GM12878 (cell line): Measurements from ENCODE around the gene PFKFB3. TPM values are rescaled to one million over a fixed set of nuclear protein-coding genes. Genes with fewer than 3 reads are reported as not detected.
A peak's percentile ranks its signal among the peaks of the same experiment; 100 is the strongest.

Experiments
- ASH2L ChIP-seq: fragments of 300-600, 200-600 bp; sonication (generic); IDR thresholded peaks from 2 replicates; pipeline ENCODE4 v1.6.1; 2017; ENCODE audit warnings: low read depth, mild to moderate bottlenecking, borderline replicate concordance
- BMI1 ChIP-seq: fragments of 450-650 bp; IDR thresholded peaks from 2 replicates; pipeline ENCODE4 v1.6.1; 2016; ENCODE audit warnings: mild to moderate bottlenecking, moderate library complexity, borderline replicate concordance
- CHD2 ChIP-seq: IDR thresholded peaks from 2 replicates; pipeline ENCODE4 v1.6.1; 2011; ENCODE audit warnings: low read depth, low read length, improper control_type of control experiment, borderline replicate concordance
- CREM ChIP-seq: IDR thresholded peaks from 2 replicates; pipeline ENCODE4 v1.6.1; 2014; ENCODE audit warnings: antibody characterized with exemption, low read depth
- DPF2 ChIP-seq: fragments of 450-650 bp; IDR thresholded peaks from 2 replicates; pipeline ENCODE4 v1.6.1; 2017; ENCODE audit warnings: mild to moderate bottlenecking
- EP300 ChIP-seq, 2 experiments: fragments of 150-350 bp in 1 of 2; IDR thresholded peaks; 2 replicates each; pipeline ENCODE4 v1.6.1; 2011 to 2012; ENCODE audit warnings: low read depth in 2 of 2, low read length in 2 of 2, borderline replicate concordance in 1 of 2, improper control_type of control experiment in 1 of 2, inconsistent platforms in 1 of 2; ENCODE audit not compliant: control insufficient read depth in 1 of 2
- ETV6 ChIP-seq, 2 experiments: fragments of 450-650 bp in 1 of 2; IDR thresholded peaks in 1 of 2; conservative IDR thresholded peaks in 1 of 2; 2 replicates each; pipeline ENCODE4 v1.6.1; 2014; ENCODE audit warnings: antibody characterized with exemption in 1 of 2, borderline replicate concordance in 1 of 2, low read depth in 1 of 2, mild to moderate bottlenecking in 1 of 2, moderate library complexity in 1 of 2
- EZH2 ChIP-seq: IDR thresholded peaks from 2 replicates; pipeline ENCODE4 v1.6.1; 2012; ENCODE audit warnings: low read depth, mild to moderate bottlenecking, control low read depth, inconsistent platforms, low read length, borderline replicate concordance; ENCODE audit not compliant: control insufficient read depth
- HDAC6 ChIP-seq: fragments of 200-600 bp; sonication (generic); IDR thresholded peaks from one replicate; pipeline ENCODE4 v1.8.0; 2017; ENCODE audit warnings: antibody characterized with exemption; ENCODE audit not compliant: unreplicated experiment
- HDGF ChIP-seq: fragments of 450-650 bp; IDR thresholded peaks from 2 replicates; pipeline ENCODE4 v1.6.1; 2016; ENCODE audit warnings: antibody characterized with exemption
- IKZF1 ChIP-seq: fragments of 450-650 bp; conservative IDR thresholded peaks from 2 replicates; pipeline ENCODE4 v1.6.1; 2017; ENCODE audit warnings: antibody characterized with exemption, mild to moderate bottlenecking
- JUND ChIP-seq: IDR thresholded peaks from 2 replicates; pipeline ENCODE4 v1.6.1; 2012; ENCODE audit warnings: low read depth, mild to moderate bottlenecking, low read length, improper control_type of control experiment, moderate library complexity
- MAX ChIP-seq: IDR thresholded peaks from 2 replicates; pipeline ENCODE4 v1.6.1; 2012; ENCODE audit warnings: low read depth, low read length, improper control_type of control experiment
- MEF2A ChIP-seq: IDR thresholded peaks from 2 replicates; pipeline ENCODE4 v1.6.1; 2011; ENCODE audit warnings: low read depth, mild to moderate bottlenecking, low read length, moderate library complexity; ENCODE audit not compliant: insufficient read depth
- MYB ChIP-seq: fragments of 150-350 bp; IDR thresholded peaks from 2 replicates; pipeline ENCODE4 v1.6.1; 2014; ENCODE audit warnings: mild to moderate bottlenecking, low read depth, low read length, borderline replicate concordance
- PAX5 ChIP-seq: IDR thresholded peaks from 2 replicates; pipeline ENCODE4 v1.6.1; 2011; ENCODE audit warnings: low read depth, low read length, borderline replicate concordance
- PAX8 ChIP-seq: fragments of 450-650 bp; IDR thresholded peaks from 2 replicates; pipeline ENCODE4 v1.6.1; 2017; ENCODE audit warnings: mild to moderate bottlenecking, moderate library complexity
- POLR2AphosphoS2 ChIP-seq: IDR thresholded peaks from 2 replicates; pipeline ENCODE4 v1.6.1; 2011; ENCODE audit warnings: low read depth, mild to moderate bottlenecking, low read length, improper control_type of control experiment, moderate library complexity
- RBBP5 ChIP-seq: fragments of 200-600 bp; sonication (generic); conservative IDR thresholded peaks from 2 replicates; pipeline ENCODE4 v1.6.1; 2016
- SMAD5 ChIP-seq: IDR thresholded peaks from 2 replicates; pipeline ENCODE4 v1.6.1; 2016; ENCODE audit warnings: antibody characterized with exemption, low read depth
- SMC3 ChIP-seq: IDR thresholded peaks from 2 replicates; pipeline ENCODE4 v1.6.1; 2011; ENCODE audit warnings: low read length, improper control_type of control experiment, borderline replicate concordance
- SP1 ChIP-seq: IDR thresholded peaks from one replicate; pipeline ENCODE4 v1.6.1; 2011; ENCODE audit warnings: low read depth, low read length
- SREBF2 ChIP-seq: IDR thresholded peaks from 2 replicates; pipeline ENCODE4 v1.6.1; 2012; ENCODE audit warnings: mild to moderate bottlenecking, low read length
- STAT3 ChIP-seq: IDR thresholded peaks from 2 replicates; pipeline ENCODE4 v1.6.1; 2011; ENCODE audit warnings: low read depth, low read length, improper control_type of control experiment
- TBL1XR1 ChIP-seq: IDR thresholded peaks from 2 replicates; pipeline ENCODE4 v1.6.1; 2012; ENCODE audit warnings: low read depth, low read length, improper control_type of control experiment
- TCF3 ChIP-seq: IDR thresholded peaks from 2 replicates; pipeline ENCODE4 v1.6.1; 2012; ENCODE audit warnings: low read depth, mild to moderate bottlenecking, low read length, borderline replicate concordance; ENCODE audit not compliant: insufficient read depth
- TCF7 ChIP-seq: IDR thresholded peaks from 2 replicates; pipeline ENCODE4 v1.6.1; 2014; ENCODE audit warnings: antibody characterized with exemption, borderline replicate concordance
- ZNF622 ChIP-seq: fragments of 450-650 bp; IDR thresholded peaks from 2 replicates; pipeline ENCODE4 v1.6.1; 2017; ENCODE audit warnings: mild to moderate bottlenecking, inconsistent platforms
- ZSCAN29 ChIP-seq: fragments of 450-650 bp; IDR thresholded peaks from 2 replicates; pipeline ENCODE4 v1.6.1; 2017; ENCODE audit warnings: mild to moderate bottlenecking, moderate library complexity
- polyA plus RNA-seq, 11 experiments: library from polyadenylated mRNA; depleted of rRNA in 4 of 11; unstranded in 6 of 11; stranded (reverse) in 5 of 11; fragments of >200 nt; fragmentation: Nextera tagmentation in 4 of 11; fragmentation: Illumina TruSeq in 1 of 11; extraction: Ambion mirVana in 4 of 11; extraction: Trizol in 1 of 11; gene quantifications; 1 replicate in 1 of 11; 2 replicates in 10 of 11; pipeline versions ENCODE4 v1.2.1 to v1.2.3, GENCODE V29; 2011 to 2016; ENCODE audit warnings: inconsistent platforms in 2 of 11, missing spikeins in 2 of 11, low read depth in 1 of 11
- total RNA-seq, 4 experiments: library from RNA; depleted of rRNA in 3 of 4; stranded (reverse); fragments of >200 nt in 3 of 4; fragmentation: Illumina TruSeq in 1 of 4; extraction: Trizol in 1 of 4; gene quantifications; 2 replicates each; pipeline versions ENCODE4 v1.2.1 to v1.2.3, GENCODE V29; 2013 to 2021
- TF ChIP-seq, protein P1 (sequence below): fragments of 450-650 bp; IDR thresholded peaks from 2 replicates; pipeline ENCODE4 v1.6.1; 2017; ENCODE audit warnings: mild to moderate bottlenecking, low read depth, inconsistent platforms; ENCODE audit not compliant: poor library complexity, severe bottlenecking

Gene PFKFB3
- total and polyA plus RNA-seq, 10 of the 15 experiments (the other 5 are each of a cell fraction or from before 2014, with no cell fraction given), result 1.6 to 46.7 (median 13.7) TPM

DNA sequence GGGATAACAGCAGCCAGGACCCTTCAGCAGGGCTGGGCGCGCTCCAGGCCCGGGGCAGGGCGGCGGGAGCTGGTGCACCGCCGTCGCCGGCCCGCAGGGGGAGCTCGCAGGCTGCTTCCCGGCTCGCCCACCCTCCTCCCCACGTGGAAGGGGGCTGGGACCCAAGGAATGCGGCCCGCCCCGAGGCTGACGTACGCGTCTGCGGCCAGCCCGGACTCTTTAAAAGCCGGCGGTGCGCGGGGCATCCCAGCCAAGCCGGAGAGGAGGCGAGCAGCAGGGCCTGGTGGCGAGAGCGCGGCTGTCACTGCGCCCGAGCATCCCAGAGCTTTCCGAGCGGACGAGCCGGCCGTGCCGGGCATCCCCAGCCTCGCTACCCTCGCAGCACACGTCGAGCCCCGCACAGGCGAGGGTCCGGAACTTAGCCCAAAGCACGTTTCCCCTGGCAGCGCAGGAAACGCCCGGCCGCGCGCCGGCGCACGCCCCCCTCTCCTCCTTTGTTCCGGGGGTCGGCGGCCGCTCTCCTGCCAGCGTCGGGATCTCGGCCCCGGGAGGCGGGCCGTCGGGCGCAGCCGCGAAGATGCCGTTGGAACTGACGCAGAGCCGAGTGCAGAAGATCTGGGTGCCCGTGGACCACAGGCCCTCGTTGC lies at the start of gene PFKFB3 (continued):
- TF ChIP-seq BMI1 (no peak), CHD2 (peak; percentile 88), TCF7 (no peak), ASH2L (no peak), JUND (peak; percentile 53; the same call in 1 of the 2 replicates), PAX8 (no peak), EZH2 (no peak), MAX (peak; percentile 85), PAX5 (peak; percentile 52; the same call in 1 of the 2 replicates), SMAD5 (peak; percentile 90), ETV6 (conservative IDR thresholded peaks at IDR 0.05 in 1 of 2, IDR thresholded peaks at IDR 0.05 in 1 of 2; ENCODE audit: borderline replicate concordance in 1 of 2, low read depth in 1 of 2) (0 out of 4 replicates have a peak, but pooled peaks of 1 of the 2 experiments have one; percentile 17), DPF2 (peak; percentile 77), ZSCAN29 (no peak), CREM (peak; percentile 80), TCF3 (peak; percentile 90; the same call in 1 of the 2 replicates), STAT3 (no peak), HDAC6 (peak; percentile 83), HDGF (no peak), POLR2AphosphoS2 (peak; percentile 98), IKZF1 (peak; percentile 92), SREBF2 (no peak), MEF2A (peak; percentile 49; the same call in 1 of the 2 replicates), RBBP5 (no peak), SMC3 (peak; percentile 80), MYB (no peak), TBL1XR1 (peak; percentile 18; the same call in 1 of the 2 replicates), EP300 (IDR thresholded peaks at IDR 0.05; ENCODE audit: borderline replicate concordance in 1 of 2, control insufficient read depth in 1 of 2, low read depth in 2 of 2, low read length in 2 of 2) (peak in 1 of 2 experiments; percentile 8; a peak in 1 of 4 replicates), SP1 (peak; percentile 85), ZNF622 (no peak)
- TF ChIP-seq, protein P1, sequence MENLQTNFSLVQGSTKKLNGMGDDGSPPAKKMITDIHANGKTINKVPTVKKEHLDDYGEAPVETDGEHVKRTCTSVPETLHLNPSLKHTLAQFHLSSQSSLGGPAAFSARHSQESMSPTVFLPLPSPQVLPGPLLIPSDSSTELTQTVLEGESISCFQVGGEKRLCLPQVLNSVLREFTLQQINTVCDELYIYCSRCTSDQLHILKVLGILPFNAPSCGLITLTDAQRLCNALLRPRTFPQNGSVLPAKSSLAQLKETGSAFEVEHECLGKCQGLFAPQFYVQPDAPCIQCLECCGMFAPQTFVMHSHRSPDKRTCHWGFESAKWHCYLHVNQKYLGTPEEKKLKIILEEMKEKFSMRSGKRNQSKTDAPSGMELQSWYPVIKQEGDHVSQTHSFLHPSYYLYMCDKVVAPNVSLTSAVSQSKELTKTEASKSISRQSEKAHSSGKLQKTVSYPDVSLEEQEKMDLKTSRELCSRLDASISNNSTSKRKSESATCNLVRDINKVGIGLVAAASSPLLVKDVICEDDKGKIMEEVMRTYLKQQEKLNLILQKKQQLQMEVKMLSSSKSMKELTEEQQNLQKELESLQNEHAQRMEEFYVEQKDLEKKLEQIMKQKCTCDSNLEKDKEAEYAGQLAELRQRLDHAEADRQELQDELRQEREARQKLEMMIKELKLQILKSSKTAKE, result no peak
